SK-N-MC (cell line): ENCODE results near the gene CIAPIN1.

Experiments
- EZH2 ChIP-seq: fragments of 200-600 bp; sonication (generic); IDR thresholded peaks from one replicate; pipeline ENCODE4 v1.6.1; 2017; ENCODE audit warnings: antibody characterized with exemption
- FOXP2 ChIP-seq: optimal IDR thresholded peaks from 2 replicates; pipeline ENCODE3; 2011; ENCODE audit warnings: mild to moderate bottlenecking, moderate library complexity; ENCODE audit not compliant: insufficient read depth; ENCODE audit errors: extremely low read length, control extremely low read depth
- POLR2AphosphoS5 ChIP-seq: IDR thresholded peaks from 2 replicates; pipeline ENCODE4 v1.6.1; 2012; ENCODE audit warnings: mild to moderate bottlenecking, low read depth, low read length, borderline replicate concordance

DNA sequence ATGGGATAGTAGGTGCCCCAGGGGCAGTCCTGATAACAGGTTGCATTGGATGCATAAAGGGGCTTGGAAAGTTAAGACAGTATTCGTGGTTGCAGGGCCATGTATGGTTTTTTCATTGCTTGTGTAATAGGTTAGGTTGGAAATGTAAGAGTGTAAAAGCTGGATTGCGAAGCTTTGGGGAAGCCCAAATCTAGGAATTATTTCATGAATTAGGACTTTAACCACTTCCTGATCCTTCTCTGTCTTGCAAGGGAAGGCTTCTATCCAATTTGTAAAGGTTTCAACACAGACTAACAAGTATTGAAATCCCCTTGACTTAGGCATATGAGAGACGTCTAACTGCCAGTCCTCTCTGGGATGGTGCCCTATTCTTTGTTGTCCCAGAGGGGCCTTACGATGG, 50.4 kb downstream of the CIAPIN1 start:
- TF ChIP-seq POLR2AphosphoS5: no peak
- no peak for TF ChIP-seq EZH2
- TF ChIP-seq FOXP2: no peak
